HG02981 (cell line): ENCODE measurements around the gene SPN.
"Not testable (repeated sequence)": the region's sequence is repeated elsewhere in the genome, so short reads cannot be mapped to it uniquely, and the experiment has no call there.

Source experiments
- ATAC-seq: cut with Tn5 transposase; IDR thresholded peaks from one replicate; pipeline ENCODE4 v1.9.1; 2021; ENCODE audit warnings: mild to moderate bottlenecking, moderate library complexity; ENCODE audit not compliant: unreplicated experiment

Gene SPN

DNA sequence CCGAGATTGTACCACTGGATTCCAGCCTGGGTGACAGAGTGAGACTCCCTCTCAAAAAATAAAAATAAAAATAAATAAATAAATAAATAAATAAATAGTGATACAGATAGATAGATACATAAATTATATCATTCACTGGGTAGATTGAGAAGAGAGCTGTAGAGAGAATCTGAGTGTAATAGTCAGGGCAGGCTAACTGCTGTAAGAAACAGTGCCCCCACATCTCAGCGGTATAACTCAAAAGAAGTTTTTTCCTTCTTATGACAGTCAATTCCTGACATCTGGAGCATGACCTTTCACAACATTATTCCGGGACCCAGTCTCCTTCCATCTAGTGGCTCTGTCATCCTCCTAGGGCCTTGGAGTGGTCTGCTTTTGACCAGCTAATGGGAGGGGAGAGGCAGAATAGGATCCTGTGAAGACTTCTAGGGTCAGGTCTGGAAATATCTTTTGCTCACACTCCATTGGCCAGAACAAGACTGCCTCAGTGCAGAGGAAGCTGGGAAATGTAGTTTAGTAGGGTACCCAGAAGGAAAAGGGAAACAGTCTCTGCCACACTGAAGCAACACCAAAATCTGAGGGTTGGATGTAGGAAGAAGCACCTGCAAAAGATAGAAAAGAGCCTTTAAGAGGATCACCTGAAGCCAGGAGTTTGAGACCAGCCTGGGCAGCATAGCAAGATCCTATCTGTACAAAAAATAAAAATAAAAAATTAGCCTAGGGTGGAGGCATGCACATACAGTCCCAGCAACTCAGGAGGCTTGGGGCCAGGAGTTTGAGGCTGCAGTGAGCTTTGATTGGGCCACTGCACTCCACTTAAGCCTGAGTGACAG, 13.0 kb downstream of the SPN start:
- no peak for ATAC-seq

DNA sequence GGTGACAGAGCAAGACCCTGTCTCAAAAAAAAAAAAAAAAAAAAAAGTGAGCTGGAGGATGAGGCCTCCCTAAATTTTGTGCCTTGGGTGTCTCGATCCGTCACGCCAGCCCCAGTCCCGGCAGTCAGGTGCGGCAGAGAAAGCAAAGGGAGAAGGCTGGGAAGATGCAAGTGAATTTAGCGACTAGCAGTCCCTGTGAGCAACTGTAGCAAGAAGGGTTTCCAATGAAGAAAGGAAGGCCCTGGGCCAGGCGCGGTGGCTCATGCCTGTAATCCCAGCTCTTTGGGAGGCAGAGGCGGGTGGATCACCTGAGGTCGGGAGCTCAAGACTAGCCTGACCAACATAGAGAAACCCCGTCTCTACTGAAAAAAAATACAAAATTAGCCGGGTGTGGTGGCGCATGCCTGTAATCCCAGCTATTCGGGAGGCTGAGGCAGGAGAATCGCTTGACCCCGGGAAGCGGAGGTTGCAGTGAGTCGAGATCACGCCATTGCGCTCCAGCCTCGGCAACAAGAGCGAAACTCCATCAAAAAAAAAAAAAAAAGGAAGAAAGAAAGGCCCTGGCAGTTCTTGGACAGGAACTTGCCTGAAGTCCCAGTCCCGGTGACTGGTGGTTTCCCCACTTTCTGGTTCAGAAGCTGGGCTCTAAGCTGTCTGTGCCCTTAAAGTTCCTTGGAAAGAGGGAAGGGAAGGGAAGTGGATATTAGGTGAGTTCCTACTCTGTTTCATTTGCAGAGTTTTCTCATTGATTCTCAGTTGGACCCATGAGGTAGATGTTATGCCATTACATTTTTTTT, 14.1 kb downstream of the SPN start:
- no peak for ATAC-seq

DNA sequence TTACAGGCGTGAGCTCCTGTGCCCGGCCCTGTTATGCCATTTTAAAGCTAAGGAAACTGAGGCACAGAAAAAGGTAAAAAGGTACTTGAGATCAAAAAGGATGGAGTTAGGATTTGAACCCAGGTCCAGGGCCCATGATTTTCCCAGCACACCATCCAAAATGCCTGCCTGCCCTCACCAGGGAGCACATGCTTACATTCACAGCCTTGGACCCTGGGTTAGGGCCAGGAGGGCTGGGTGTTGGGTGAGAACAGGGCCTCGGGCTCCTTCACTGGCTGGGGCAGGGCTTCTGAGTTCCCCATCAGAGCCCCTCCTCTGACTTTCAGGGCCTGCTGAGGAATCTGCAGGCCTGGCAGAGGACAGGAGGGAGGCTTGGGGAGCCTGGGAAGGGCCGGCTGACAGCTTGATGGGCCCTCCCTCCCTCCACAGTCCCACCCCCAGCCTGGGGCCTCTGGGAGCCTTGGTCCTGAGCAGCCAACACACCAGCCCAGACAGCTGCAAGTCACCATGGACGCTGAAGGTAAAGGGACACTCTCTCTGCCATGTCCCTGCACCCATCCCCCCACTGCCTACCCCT, 15.7 kb downstream of the SPN start, which contains the start of gene QPRT:
QPRT (plus strand) TSS at position 490 of the 577 bp plus-strand sequence; CDS start at position 508, 18 bp downstream.
- ATAC-seq = no peak

DNA sequence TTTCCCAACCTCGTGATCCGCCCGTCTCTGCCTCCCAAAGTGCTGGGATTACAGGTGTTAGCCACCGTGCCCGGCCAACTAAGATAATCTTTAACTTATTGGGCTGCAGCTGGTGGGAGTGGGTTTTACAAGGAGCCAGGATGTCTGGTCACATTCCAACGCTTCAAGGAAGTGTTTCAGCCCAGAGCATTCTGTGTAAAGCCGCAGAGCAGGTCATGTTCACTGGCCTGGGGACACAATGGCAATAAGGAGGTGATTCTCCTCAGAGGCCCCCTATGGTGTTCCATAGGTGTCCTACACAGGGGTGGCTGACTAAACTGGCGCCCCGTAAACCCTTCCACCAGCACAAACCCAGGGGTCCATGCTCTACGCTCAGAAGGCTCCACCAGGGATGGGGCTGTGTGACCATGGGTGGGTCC, 17.1 kb downstream of the SPN start:
- no peak for ATAC-seq

DNA sequence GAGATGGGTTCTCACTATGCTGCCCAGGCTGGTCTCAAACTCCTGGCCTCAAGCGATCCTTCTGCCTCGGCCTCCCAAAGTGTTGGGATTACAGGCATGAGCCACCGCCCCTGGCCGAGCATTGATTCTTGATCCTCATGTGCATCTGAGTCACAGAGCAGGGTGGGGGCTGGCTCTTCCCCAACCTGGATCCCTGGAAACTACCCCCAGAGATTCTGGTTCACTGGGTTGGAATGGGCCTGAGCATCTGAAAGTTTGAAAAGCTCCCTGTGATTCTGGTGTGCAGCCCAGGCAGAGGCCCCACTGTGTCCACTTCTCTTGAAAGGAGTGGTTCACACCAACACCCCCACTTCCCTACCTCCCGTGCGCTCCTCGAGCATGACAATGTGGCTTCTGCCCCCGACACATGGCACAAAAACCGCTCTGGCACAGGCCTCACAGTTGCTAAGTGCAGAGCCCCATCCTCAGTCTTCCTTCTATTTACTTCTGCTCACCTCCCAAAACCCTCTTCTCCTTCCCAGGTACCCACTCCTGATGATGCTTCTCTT, 20.6 kb downstream of the SPN start:
- no peak for ATAC-seq

DNA sequence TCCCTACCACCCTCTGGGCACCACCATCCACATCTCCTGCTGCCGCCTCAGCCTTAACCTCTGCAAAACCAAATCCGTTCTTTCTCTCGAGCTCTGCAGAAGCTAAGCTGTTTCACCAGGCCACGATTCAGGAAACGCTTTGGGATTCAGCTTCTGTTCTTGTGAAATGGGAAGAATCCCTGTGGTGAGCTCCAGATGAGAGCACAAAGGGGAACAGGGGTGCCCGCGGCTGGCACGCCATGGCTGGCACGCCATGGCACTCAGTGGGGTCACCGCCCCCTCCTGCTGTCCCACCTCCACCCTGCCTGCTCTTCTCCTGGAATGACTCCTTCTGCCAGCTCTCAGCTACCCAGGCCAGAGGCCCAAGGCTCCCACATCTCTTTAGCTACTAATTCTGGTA, 21.6 kb downstream of the SPN start:
- ATAC-seq = no peak

DNA sequence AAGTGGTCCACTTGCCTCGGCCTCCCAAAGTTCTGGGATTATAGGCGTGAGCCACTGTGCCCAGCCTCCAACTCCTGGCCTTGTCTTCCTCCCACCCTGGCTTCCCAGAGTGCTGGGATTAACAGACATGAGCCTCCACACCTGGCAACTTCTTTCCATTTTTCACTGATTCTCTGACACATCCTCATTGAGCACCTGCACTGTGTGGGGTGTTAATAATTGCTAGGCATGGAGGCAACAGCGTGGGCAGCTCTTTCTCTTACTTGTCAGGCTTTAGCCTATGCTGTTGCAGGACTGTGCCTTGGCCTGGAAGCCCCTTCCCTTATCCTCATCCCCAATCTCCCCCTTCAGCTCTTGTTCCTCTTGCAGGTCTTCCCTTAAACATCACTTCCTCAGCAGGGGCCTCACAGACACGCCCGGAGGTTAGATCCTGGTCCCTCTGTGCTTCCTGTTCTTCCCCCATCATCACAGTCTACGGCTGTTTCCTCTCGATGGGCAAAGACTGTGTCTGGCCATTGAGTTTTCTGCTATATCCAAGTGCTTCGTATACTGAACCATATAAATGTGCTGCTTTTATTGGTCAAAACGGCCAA, 23.8 kb downstream of the SPN start:
- no peak for ATAC-seq

DNA sequence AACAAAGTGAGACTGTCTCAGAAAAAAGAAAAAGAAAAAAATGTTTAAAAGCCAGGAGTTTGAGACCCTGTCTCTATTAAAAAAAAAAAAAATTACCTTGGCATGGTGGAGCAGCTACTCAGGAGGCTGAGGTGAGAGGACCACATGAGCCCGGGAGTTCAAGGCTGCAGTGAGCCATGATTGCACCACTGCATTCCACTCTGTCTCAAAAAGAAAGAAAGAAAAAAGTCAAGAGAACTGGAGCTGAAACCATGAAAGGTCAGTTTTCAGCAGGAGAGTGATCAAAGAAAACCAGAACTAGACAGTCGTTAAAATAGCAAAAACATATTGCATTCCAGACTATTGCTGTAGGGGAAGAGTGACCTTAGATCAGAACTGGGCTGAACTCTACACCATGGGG, 24.7 kb downstream of the SPN start:
- no peak for ATAC-seq

DNA sequence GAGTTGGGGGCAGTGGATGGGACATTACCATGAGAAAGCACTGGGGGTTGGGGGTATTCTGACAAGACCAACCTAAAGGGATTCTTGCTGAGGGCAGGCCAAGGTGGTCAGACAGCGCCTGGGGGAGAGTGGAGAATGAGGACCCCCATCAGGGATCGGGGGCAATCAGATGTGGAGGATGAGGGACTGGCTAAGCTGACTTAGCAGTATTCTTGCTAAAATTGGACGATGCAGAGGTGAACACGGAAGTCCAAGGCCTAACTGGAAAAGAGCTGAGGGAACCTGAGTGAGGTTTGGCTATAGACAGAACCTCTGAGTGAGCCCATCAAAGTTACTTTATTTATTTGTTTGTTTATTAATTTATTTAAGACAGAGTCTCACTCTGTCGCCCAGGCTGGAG, 25.1 kb downstream of the SPN start:
- no peak for ATAC-seq

DNA sequence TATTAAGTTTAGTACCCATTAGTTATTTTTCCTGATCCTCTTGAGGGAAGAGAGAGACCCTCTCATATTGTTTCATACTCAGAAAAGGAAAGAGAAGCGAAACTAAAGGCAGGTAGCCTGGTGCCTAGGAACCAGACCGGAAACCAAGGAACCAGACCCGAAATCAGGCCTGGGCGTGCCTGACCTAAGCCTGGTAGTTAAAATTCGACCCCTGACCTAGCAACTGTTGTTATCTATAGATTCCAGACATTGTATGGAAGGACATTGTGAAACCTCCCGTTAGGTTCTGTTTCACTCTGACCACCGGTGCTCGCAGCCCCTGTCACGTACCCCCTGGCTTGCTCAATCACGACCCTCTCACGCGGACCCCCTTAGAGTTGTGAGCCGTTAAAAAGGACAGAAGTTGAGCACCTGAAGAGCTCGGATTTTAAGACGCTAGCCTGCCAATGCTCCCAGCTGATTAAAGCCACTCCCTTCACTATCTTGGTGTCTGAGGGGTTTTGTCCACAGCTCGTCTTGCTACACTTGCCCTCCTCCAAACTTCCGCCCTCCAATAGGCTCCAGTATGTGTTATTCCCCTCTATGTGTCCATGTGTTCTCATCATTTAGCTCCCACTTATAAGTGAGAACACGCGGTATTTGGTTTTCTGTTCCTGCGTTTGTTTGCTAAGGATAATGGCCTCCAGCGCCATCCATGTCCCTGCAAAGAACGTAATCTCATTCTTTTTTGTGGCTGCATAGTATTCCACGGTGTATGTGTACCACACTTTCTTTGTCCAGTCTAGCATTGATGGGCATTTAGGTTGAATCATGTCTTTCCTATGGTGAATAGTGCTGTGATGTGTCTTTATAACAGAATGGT, 26.7 kb downstream of the SPN start:
- not testable (repeated sequence) for ATAC-seq

DNA sequence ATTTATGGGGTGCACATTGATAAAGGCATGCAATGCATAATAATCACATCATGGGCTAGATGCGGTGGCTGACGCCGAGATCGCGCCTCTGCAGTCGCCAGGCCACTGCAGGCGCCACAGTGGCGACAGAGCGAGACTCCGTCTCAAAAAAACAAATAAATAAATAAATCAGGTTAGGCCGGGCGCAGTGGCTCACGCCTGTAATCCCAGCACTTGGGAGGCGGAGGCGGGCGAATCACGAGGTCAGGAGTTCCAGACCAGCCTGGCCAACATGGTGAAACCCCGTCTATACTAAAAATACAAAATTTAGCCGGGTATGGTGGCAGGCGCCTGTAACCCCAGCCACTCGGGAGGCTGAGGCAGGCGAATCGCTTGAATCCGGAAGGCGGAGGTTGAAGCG, 29.6 kb downstream of the SPN start:
- ATAC-seq = not testable (repeated sequence)

DNA sequence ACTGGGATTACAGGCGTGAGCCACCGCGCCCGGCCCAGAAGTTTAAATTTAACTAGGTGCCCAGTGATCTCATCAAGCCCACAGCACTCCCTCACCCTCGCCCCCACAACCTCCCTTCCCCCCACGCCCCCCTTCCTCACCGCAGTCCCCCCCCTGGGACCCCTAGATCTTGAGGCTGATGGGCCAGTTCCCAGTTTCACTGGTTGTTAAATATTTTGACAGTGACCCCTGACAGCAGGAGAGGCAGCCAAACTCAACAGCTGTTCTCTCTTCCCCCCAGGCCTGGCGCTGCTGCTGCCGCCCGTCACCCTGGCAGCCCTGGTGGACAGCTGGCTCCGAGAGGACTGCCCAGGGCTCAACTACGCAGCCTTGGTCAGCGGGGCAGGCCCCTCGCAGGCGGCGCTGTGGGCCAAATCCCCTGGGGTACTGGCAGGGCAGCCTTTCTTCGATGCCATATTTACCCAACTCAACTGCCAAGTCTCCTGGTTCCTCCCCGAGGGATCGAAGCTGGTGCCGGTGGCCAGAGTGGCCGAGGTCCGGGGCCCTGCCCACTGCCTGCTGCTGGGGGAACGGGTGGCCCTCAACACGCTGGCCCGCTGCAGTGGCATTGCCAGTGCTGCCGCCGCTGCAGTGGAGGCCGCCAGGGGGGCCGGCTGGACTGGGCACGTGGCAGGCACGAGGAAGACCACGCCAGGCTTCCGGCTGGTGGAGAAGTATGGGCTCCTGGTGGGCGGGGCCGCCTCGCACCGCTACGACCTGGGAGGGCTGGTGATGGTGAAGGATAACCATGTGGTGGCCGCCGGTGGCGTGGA, 31.5 kb downstream of the SPN start:
- no peak for ATAC-seq

DNA sequence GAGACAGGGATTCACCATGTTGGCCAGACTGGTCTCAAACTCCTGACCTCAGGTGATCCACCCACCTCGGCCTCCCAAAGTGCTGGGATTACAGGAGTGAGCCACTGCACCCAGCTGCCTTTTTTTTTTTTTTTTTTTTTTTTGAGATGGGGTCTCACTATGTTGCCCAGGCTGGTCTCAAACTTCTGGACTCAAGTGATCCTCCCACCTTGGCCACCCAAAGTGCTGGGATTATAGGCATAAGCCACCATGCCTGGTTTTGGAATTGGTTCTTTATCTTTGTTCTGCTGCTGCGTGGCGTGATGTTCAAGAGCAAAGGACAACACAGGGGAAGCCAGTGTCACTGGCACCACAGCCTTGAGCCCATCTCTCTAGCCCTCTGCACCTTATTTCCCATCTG, 32.6 kb downstream of the SPN start:
- ATAC-seq = not testable (repeated sequence)

DNA sequence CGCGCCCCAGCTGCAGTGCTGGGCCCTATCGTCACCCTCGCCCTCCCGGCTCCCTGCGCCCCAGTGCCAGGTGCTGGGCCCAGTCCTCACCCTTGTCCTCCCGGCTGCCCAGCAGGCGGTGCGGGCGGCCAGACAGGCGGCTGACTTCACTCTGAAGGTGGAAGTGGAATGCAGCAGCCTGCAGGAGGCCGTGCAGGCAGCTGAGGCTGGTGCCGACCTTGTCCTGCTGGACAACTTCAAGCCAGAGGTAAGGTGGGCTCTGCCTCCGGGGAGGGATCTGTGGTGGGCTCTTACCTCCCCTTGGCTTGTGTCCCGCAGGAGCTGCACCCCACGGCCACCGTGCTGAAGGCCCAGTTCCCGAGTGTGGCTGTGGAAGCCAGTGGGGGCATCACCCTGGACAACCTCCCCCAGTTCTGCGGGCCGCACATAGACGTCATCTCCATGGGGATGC, 33.9 kb downstream of the SPN start:
- no peak for ATAC-seq

DNA sequence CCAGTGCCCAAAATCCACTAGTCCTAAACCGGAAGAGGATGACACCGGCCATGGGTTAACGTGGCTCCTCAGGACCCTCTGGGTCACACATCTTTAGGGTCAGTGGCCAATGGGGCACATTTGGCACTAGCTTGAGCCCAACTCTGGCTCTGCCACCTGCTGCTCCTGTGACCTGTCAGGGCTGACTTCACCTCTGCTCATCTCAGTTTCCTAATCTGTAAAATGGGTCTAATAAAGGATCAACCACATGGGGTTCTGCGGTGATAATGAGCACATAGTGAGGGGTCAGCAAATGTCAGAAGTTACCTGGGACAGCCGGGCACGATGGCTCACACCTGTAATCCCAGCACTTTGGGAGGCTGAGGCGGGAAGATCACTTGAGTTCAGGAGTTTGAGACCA, 34.3 kb downstream of the SPN start:
- ATAC-seq = no peak

DNA sequence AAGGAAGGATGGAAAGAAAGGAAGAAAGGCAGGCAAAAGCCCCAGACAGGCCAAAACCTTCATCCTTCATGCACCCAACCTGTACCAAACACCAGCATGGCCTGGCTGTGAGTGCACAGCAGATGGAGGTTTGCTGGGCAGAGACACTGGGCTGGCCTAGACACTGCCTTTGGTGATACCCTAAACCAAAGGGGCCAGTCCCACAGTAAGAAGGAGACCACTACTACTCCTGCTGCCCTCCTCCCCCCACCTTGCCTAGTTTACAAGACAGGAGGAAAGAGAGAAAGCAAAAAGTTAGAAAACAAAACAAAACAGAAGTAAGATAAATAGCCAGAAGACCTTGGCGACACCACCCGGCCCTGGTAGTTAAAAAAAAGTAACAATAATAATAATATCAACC, 35.0 kb downstream of the SPN start:
- ATAC-seq = no peak

DNA sequence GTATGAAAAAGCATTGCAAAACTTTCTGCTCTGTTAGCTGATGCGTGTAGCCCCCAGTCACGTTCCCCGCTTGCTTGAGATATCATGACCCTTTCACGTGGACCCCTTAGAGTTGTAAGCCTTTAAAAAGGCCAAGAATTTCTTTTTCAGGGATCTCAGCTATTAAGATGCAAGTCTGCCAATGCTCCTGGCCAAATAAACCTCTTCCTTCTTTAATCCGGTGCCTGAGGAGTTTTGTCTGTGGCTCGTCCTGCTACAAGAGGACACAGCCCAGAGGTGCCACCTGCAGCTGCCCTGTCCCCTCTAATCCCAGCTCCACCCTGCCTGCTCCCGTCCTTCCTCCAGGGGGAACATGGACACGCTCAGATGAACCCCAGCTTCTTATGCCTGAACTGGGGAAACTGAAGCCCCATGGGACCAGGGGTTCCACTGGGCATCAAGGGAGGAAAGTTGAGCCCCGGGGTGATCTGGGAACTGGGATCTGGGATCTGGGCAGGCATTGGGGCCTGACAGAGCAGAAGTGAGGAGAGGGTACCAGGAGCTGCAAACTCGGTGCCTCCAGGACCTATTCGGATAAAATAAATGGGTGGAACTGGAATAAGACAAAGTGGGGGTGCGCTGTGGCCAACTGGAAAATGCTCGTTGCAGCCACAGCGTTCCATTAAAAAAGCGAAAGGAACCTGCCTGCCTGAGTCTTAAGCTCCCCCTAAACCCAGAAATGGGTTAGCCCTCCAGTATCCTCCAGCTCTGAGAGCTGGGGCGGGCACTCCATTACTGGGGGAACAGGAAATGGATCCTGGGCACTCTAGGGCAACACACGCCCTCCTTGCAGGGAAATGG, 35.7 kb downstream of the SPN start:
- ATAC-seq = no peak
